LNCaP clone FGC (cell line): ENCODE measurements around the gene SLC10A4.

Experiments used
- DNase-seq: peaks from one replicate; pipeline ENCODE4 v3.0.0-alpha.2; 2011; ENCODE audit warnings: low read depth
- H3K4me3 ChIP-seq: 2 replicates; pipeline ENCODE4 v1.5.1; 2011; ENCODE audit warnings: mild to moderate bottlenecking, low read depth, low read length, control low read depth
- CTCF ChIP-seq: IDR thresholded peaks from 2 replicates; pipeline ENCODE4 v1.5.1; 2012; ENCODE audit warnings: mild to moderate bottlenecking; ENCODE audit not compliant: control insufficient read depth, insufficient read depth; ENCODE audit errors: extremely low read depth

The SLC10A4 gene

GRCh38 chr4:48470137-48470536 is 13.0 kb upstream of the SLC10A4 start:
- H3K4me3 ChIP-seq: no peak overlapping the region
- TF ChIP-seq CTCF: no peak
- DNase-seq: no peak

DNA sequence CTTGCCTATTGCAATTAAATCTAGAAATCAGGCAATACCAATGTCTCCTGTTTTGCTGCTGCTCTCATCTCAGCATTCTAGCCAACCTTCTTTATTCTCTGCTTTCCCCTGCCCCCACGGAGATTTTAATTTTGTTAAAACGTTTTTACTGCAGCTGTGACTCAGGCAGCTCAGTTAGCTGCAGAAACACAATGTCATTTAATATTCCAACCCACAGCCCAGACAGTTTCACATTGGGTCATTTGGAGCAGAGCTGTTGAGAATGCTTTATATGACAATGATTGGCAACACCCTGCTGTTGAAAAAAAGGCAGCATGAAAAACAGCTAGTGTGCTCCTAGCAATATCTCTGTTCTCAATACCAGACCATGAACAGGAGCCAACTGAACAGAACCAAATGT is 12.6 kb upstream of the SLC10A4 start:
- H3K4me3 ChIP-seq: no peak overlapping the region
- no peak for TF ChIP-seq CTCF
- no peak for DNase-seq

DNA sequence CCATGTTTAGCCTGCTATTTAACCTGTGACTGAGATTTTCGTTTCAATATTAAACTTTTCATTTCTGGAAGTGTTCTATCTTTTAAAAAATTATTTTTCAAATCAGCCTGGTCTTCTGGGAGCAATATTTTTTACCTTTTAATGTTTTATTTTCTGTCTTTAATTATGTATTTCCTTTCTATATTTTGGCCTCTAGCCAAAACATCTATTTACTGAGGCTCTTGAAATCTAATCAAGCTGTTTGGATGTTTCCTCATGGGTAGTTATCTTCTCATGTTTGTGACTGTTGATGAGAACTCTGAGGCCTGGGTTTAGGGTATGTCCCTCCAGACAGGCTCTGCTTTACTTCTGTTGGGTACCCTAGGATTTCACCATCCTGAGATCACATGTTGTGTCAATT is 10.3 kb upstream of the SLC10A4 start:
- no peak for DNase-seq
- H3K4me3 ChIP-seq: no peak overlapping the region
- no peak for TF ChIP-seq CTCF

GRCh38 chr4:48475770-48476169 is 7.4 kb upstream of the SLC10A4 start:
- TF ChIP-seq CTCF: no peak
- no peak overlapping the region for H3K4me3 ChIP-seq
- DNase-seq: no peak

GRCh38 chr4:48478273-48478672 is 4.9 kb upstream of the SLC10A4 start:
- DNase-seq: peak; percentile 52
- TF ChIP-seq CTCF: no peak
- no peak overlapping the region for H3K4me3 ChIP-seq

DNA sequence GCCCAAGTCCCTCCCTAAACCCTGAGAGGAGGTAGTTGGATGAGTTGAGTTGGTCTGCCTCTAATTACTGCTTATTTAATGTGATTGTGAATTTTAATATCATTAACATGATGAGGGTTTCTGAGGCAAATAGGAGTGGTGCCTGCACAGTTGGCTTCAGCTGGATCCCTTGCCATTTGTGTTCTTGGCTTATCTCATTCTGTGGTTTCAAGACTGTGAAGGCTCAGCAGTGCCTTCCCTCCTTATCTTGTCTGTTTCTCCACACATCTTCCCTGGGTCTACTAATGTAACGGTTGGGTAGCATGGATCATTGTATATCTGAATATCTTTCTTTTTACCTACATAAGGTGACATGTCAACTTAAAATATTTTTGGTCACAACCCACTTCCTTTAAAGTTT is 1.6 kb upstream of the SLC10A4 start:
- no peak overlapping the region for H3K4me3 ChIP-seq
- DNase-seq: no peak
- no peak for TF ChIP-seq CTCF

GRCh38 chr4:48483777-48484493 is 792 bp downstream of the SLC10A4 start:
- no peak for DNase-seq
- TF ChIP-seq CTCF: no peak
- no peak overlapping the region for H3K4me3 ChIP-seq
